ENCODE data around the gene GALNT2. TPM values are rescaled to one million over a fixed set of nuclear protein-coding genes. Genes with fewer than 3 reads are reported as not detected.
A peak's percentile ranks its signal among the peaks of the same experiment; 100 is the strongest.

The GALNT2 gene
- total and polyA plus RNA-seq, 4 donors, result 47.5 to 182 (median 114) TPM

- Histone ChIP-seq H3K4me1 (ENCODE audit: control insufficient read depth in 4 of 4, insufficient read depth in 4 of 4, low read length in 3 of 4) (peaks cover 29 to 78% (median 62%) of the 10 kb centered on the region in 4 donors), H3K36me3 (ENCODE audit: control insufficient read depth in 4 of 4, insufficient read depth in 3 of 4, low read depth in 1 of 4, low read length in 3 of 4) (no peaks in the 10 kb centered on the region), H3K27ac (ENCODE audit: low read depth in 1 of 2, low read length in 2 of 2) (peak overlapping the region in 1 of 2 donors; percentile 98), H3K4me3 (ENCODE audit: low read depth in 1 of 3, low read length in 3 of 3) (no peak overlapping the region), H3K27me3 (ENCODE audit: control insufficient read depth in 4 of 4, insufficient read depth in 4 of 4, low read length in 3 of 4) (no peaks in the 10 kb centered on the region), H3K9ac (ENCODE audit: low read depth in 1 of 2, low read length in 2 of 2) (no peak overlapping the region), H3K9me3 (ENCODE audit: control insufficient read depth in 4 of 4, low read length in 3 of 4) (no peaks in the 10 kb centered on the region)
- 94% methylated on average over 12 of the region's 12 CpGs for WGBS
- no peak for DNase-seq (ENCODE audit: low spot score)
- TF ChIP-seq FOXA2 (IDR thresholded peaks at IDR 0.05), result no peak
- no peak for TF ChIP-seq REST (IDR thresholded peaks at IDR 0.05)
- TF ChIP-seq GABPA (IDR thresholded peaks at IDR 0.05 in 1 of 2, conservative IDR thresholded peaks at IDR 0.05 in 1 of 2), result no peak
- TF ChIP-seq HNF4A (conservative IDR thresholded peaks at IDR 0.05), result no peak
- no peak for TF ChIP-seq ZBTB33 (IDR thresholded peaks at IDR 0.05)
- no peak for TF ChIP-seq TAF1 (conservative IDR thresholded peaks at IDR 0.05)
- TF ChIP-seq FOXA1 (IDR thresholded peaks at IDR 0.05), result no peak
- no peak for TF ChIP-seq YY1 (IDR thresholded peaks at IDR 0.05)
- no peak for TF ChIP-seq NR2F2 (IDR thresholded peaks at IDR 0.05)
- no peak for TF ChIP-seq SP1 (IDR thresholded peaks at IDR 0.05)
Observed at GRCh38 chr1:230108580-230108979, 41.5 kb downstream of the GALNT2 start.

- WGBS, result 97% methylated on average over 11 of the region's 11 CpGs
- no peaks in the 10 kb centered on the region for H3K36me3 ChIP-seq (ENCODE audit: control insufficient read depth in 4 of 4, insufficient read depth in 3 of 4, low read depth in 1 of 4, low read length in 3 of 4)
- H3K9ac ChIP-seq (ENCODE audit: low read depth in 1 of 2, low read length in 2 of 2), result no peak overlapping the region
- no peak overlapping the region for H3K27ac ChIP-seq (ENCODE audit: low read depth in 1 of 2, low read length in 2 of 2)
- no peaks in the 10 kb centered on the region for H3K27me3 ChIP-seq (ENCODE audit: control insufficient read depth in 4 of 4, insufficient read depth in 4 of 4, low read length in 3 of 4)
- H3K9me3 ChIP-seq (ENCODE audit: control insufficient read depth in 4 of 4, low read length in 3 of 4), result no peaks in the 10 kb centered on the region
- TF ChIP-seq EGR1 (IDR thresholded peaks at IDR 0.05; ENCODE audit: low read depth in 2 of 2) (no peak), ZBTB33 (IDR thresholded peaks at IDR 0.05) (no peak), YY1 (IDR thresholded peaks at IDR 0.05) (no peak), FOXA1 (IDR thresholded peaks at IDR 0.05) (no peak), HNF4G (IDR thresholded peaks at IDR 0.05) (no peak), RAD21 (IDR thresholded peaks at IDR 0.05) (no peak), SP1 (IDR thresholded peaks at IDR 0.05) (no peak)
- H3K4me3 ChIP-seq (ENCODE audit: low read depth in 1 of 3, low read length in 3 of 3), result no peak overlapping the region
- no peak for DNase-seq (ENCODE audit: low spot score)
- peaks cover 28 to 78% (median 58%) of the 10 kb centered on the region in 4 donors for H3K4me1 ChIP-seq (ENCODE audit: control insufficient read depth in 4 of 4, insufficient read depth in 4 of 4, low read length in 3 of 4)
Observed at GRCh38 chr1:230109066-230109465, 42.0 kb downstream of the GALNT2 start.
